ENCODE results near the gene ALPG. TPM values are rescaled to one million over a fixed set of nuclear protein-coding genes. Genes with fewer than 3 reads are reported as not detected.
"Not testable (repeated sequence)": the region's sequence is repeated elsewhere in the genome, so short reads cannot be mapped to it uniquely, and the experiment has no call there.

The ALPG gene
- total RNA-seq, 1 donor from 2014 or later = not detected

DNA sequence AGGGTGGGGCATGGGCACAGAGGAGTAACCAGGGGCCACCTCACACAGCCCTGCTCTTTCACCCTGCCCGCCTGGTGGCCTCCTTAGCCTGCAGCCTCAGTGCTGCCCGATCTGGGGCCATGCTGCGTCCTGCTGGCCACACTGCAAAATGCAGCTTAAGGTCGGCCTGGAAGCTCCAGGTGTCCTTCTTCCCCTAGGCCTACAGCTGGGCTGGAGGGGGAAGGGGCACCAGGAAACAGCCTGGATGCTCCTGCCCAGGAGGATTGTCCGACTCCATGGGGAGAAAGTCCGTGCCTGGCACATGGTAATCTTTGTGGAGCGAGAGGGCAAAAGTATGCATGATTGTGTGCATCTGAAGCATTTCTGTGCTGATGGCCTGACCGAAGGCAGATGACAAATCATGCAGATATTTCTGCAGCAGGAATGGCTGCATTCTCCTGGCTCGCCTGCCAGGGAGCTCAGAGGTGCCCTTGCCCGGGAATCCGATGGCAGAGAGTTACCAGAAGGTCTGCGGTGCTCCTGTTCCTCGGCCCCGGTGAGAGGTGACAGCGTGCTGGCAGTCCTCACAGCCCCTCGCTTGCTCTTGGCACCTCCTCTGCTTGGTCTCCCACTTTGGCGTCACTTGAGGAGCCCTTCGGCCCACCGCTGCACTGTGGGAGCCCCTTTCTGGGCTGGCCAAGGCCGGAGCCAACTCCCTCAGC, 40.9 kb upstream of the ALPG start:
- DNase-seq (ENCODE audit: low spot score in 2 of 2, unreplicated experiment in 2 of 2) = no peak
- no peaks in the 10 kb centered on the region for H3K9me3 Mint-ChIP-seq
- TF ChIP-seq, protein P1, sequence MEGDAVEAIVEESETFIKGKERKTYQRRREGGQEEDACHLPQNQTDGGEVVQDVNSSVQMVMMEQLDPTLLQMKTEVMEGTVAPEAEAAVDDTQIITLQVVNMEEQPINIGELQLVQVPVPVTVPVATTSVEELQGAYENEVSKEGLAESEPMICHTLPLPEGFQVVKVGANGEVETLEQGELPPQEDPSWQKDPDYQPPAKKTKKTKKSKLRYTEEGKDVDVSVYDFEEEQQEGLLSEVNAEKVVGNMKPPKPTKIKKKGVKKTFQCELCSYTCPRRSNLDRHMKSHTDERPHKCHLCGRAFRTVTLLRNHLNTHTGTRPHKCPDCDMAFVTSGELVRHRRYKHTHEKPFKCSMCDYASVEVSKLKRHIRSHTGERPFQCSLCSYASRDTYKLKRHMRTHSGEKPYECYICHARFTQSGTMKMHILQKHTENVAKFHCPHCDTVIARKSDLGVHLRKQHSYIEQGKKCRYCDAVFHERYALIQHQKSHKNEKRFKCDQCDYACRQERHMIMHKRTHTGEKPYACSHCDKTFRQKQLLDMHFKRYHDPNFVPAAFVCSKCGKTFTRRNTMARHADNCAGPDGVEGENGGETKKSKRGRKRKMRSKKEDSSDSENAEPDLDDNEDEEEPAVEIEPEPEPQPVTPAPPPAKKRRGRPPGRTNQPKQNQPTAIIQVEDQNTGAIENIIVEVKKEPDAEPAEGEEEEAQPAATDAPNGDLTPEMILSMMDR (IDR thresholded peaks at IDR 0.05; ENCODE audit: unreplicated experiment) = no peak
- no peak overlapping the region for H3K27ac Mint-ChIP-seq
- no peaks in the 10 kb centered on the region for H3K36me3 Mint-ChIP-seq
- H3K4me1 Mint-ChIP-seq = peaks cover 12% of the 10 kb centered on the region
- no peaks in the 10 kb centered on the region for H3K27me3 Mint-ChIP-seq (ENCODE audit: low read depth)
- no peak overlapping the region for H3K4me3 Mint-ChIP-seq

DNA sequence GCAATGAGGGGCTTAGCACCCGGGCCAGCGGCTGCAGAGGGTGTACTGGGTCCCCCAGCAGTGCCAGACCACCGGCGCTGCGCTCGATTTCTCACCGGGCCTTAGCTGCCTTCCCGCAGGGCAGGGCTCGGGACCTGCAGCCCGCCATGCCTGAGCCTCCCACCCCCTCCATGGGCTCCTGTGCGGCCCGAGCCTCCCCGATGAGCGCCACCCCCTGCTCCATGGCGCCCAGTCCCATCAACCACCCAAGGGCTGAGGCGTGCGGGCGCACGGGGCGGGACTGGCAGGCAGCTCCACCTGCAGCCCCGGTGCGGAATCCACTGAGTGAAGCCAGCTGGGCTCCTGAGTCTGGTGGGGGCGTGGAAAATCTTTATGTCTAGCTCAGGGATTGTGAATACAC, 40.2 kb upstream of the ALPG start:
- not testable (repeated sequence) for H3K27me3 Mint-ChIP-seq (ENCODE audit: low read depth); DNase-seq (ENCODE audit: low spot score in 2 of 2, unreplicated experiment in 2 of 2); H3K27ac Mint-ChIP-seq; H3K36me3 Mint-ChIP-seq; H3K4me3 Mint-ChIP-seq; H3K9me3 Mint-ChIP-seq
- peaks cover 12% of the 10 kb centered on the region for H3K4me1 Mint-ChIP-seq

DNA sequence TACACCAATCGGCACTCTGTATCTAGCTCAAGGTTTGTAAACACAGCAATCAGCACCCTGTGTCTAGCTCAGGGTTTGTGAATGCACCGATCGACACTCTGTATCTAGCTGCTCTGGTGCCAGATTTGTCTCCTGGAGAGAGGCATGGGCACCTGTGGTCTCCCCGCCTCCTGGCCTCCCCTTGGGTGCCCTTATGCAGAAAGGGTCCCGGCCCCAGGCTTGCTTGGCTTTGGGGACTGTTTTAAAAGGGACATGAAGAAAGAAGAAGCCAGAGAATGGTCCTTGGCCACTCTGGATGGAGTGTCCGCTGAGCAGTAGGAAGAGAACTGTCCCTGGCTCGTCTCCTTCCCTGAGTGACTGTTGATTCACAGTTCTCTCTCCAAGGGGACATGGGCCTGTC, 39.6 kb upstream of the ALPG start:
- Mint-ChIP-seq H3K27me3 (ENCODE audit: low read depth) (no peaks in the 10 kb centered on the region), H3K4me1 (peaks cover 12% of the 10 kb centered on the region), H3K27ac (no peak overlapping the region), H3K36me3 (no peaks in the 10 kb centered on the region), H3K4me3 (no peak overlapping the region), H3K9me3 (no peaks in the 10 kb centered on the region)
- no peak for DNase-seq (ENCODE audit: low spot score in 2 of 2, unreplicated experiment in 2 of 2)
- TF ChIP-seq, protein P1 (IDR thresholded peaks at IDR 0.05; ENCODE audit: unreplicated experiment) = no peak

DNA sequence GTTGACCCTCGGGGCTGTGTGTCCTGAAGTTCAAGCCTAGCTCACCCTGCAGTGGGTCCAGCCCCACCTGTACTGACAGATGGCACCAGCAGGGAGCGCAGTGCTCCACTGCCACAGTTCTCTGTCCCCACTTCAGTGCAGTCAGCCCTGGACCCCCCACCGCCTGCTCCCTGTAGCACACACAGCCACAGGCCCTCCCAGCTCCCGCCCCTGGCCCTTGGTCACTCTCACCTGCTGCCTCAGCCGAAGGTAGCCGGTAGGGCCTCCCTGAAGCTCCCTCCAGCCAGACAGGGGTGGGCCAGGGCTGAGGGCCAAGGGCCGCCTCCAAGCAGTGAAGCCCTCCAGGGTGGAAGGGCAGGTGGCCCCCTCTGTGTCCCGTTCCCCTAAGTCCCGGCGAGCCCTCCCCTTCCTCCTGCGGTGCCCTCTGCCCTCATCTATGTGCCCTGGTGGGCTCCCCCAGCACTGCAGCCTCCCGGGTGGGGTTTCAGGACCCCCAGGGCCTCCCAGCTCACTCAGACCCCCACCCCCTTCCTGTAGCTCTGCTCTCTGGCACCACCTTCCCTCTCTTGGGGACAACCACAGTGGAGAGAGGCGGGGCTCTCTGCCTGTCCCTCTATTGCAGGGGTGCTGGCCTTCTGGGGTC, 38.9 kb upstream of the ALPG start:
- TF ChIP-seq, protein P1 (IDR thresholded peaks at IDR 0.05; ENCODE audit: unreplicated experiment) = no peak
- no peak overlapping the region for H3K27ac Mint-ChIP-seq
- H3K4me3 Mint-ChIP-seq = no peak overlapping the region
- peaks cover 12% of the 10 kb centered on the region for H3K4me1 Mint-ChIP-seq
- H3K9me3 Mint-ChIP-seq = no peaks in the 10 kb centered on the region
- H3K27me3 Mint-ChIP-seq (ENCODE audit: low read depth) = no peaks in the 10 kb centered on the region
- H3K36me3 Mint-ChIP-seq = no peaks in the 10 kb centered on the region
- no peak for DNase-seq (ENCODE audit: low spot score in 2 of 2, unreplicated experiment in 2 of 2)

DNA sequence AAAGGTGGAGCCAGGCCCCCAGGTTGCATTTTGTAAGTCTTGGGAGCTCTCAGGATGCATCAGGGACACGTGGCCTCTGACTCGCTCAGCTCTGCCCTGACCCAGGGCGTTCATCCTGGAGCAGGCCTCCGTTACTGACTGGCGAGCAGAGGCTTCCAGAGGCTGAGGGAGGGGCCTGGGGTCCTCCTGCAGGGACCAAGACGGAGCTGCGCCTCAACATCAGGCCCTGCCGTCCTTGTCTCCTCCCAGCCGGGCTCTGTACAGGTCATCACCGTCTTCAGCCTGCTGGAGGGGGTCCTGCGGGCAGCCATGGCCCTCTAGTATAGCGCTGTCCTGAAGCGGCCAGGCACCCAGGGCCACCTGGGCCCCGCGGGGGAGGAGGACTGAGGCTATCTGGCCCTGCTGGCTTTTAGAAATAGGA, 38.3 kb upstream of the ALPG start:
- Mint-ChIP-seq H3K4me3 (no peak overlapping the region), H3K4me1 (peaks cover 12% of the 10 kb centered on the region), H3K36me3 (no peaks in the 10 kb centered on the region), H3K27me3 (ENCODE audit: low read depth) (no peaks in the 10 kb centered on the region), H3K9me3 (no peaks in the 10 kb centered on the region), H3K27ac (no peak overlapping the region)
- DNase-seq (ENCODE audit: low spot score in 2 of 2, unreplicated experiment in 2 of 2) = no peak
- TF ChIP-seq, protein P1 (IDR thresholded peaks at IDR 0.05; ENCODE audit: unreplicated experiment) = no peak

DNA sequence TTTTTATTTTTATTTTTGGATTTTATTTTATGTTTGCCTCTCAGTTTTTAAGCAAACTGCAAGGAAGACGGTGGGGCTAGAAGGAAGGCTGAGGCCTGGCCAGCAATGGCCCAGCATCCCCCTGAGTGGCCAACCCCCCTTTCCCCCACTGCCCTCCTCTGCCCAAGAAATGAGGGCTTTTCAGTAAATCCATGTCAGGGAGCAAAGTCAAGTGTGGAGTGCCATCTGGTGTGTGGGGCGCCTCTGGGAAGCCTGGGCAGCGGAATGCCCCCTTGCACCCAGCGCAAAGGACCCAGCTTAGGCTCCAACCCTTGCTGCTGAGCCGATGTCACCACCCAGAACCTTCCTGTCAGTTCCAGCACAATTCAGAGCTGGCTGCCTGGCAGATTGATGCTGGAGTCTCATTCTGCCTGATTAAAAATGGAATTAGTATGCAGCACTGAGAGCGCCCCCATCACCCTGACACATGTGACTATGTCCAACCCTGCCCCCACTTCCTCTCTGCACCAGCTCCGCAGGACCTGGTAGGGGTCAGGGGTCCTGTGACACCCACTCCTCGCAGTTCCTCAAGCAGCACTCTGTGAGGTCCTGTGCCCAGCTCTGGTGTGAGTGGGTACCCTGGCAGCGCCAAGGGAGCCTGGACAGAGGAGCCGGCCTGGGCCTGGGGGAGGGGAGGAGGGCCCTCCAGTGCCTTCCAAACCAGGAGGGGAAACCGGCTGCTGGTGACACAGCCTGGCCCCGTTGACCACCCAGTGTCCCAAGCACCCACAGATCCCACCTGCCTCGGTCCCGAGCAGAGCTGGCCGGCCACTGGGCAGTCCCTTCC, 37.3 kb upstream of the ALPG start:
- H3K9me3 Mint-ChIP-seq = no peaks in the 10 kb centered on the region
- TF ChIP-seq, protein P1 (IDR thresholded peaks at IDR 0.05; ENCODE audit: unreplicated experiment) = no peak
- DNase-seq (ENCODE audit: low spot score in 2 of 2, unreplicated experiment in 2 of 2) = peak in 1 of 2 experiments; percentile 29
- no peaks in the 10 kb centered on the region for H3K27me3 Mint-ChIP-seq (ENCODE audit: low read depth)
- H3K27ac Mint-ChIP-seq = no peak overlapping the region
- no peak overlapping the region for H3K4me3 Mint-ChIP-seq
- H3K4me1 Mint-ChIP-seq = peaks cover 8% of the 10 kb centered on the region
- no peaks in the 10 kb centered on the region for H3K36me3 Mint-ChIP-seq

DNA sequence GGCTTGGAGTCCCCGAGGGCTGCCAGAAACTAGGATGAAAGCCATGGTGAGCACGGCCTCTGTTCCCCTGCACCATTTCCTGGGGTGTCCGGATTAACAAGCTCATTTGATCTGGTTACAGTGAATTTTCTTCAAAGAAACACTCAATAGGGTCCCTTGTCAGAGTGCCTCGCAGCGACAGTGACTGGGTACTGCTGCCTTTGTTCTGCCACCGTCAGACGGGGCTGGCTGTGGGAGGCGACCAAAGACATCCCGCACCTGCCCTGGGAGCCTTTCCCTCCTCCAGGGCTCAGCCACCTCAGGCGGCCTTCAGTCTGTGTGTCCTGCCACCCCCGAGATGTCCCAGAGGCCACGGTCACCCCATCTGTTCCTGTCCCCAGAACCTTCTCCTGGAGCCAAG, 36.6 kb upstream of the ALPG start:
- H3K36me3 Mint-ChIP-seq; H3K9me3 Mint-ChIP-seq; H3K4me1 Mint-ChIP-seq; H3K27ac Mint-ChIP-seq; H3K27me3 Mint-ChIP-seq (ENCODE audit: low read depth); DNase-seq (ENCODE audit: low spot score in 2 of 2, unreplicated experiment in 2 of 2); H3K4me3 Mint-ChIP-seq: not testable (repeated sequence)

Data from mesothelial cell of epicardium (in vitro differentiated cells).